HepG2 (cell line): ENCODE results near the gene MAN1B1. TPM values are rescaled to one million over a fixed set of nuclear protein-coding genes. Genes with fewer than 3 reads are reported as not detected.

Experiments
- FOXK1 ChIP-seq: sonication (generic); formaldehyde crosslinking; IDR thresholded peaks from 2 replicates; pipeline ENCODE4 v1.4.0; 2020; ENCODE audit warnings: low read depth, missing genetic modification reagents, borderline replicate concordance
- SIX1 ChIP-seq: sonication (generic); formaldehyde crosslinking; IDR thresholded peaks from 2 replicates; pipeline ENCODE4 v1.4.0; 2020; ENCODE audit warnings: missing genetic modification reagents, borderline replicate concordance
- TOPORS ChIP-seq: sonication (generic); formaldehyde crosslinking; IDR thresholded peaks from 2 replicates; pipeline ENCODE4 v1.8.0; 2023; ENCODE audit warnings: mild to moderate bottlenecking, missing genetic modification reagents
- ZMAT3 ChIP-seq: sonication (generic); formaldehyde crosslinking; conservative IDR thresholded peaks from 2 replicates; pipeline ENCODE4 v1.7.0; 2021; ENCODE audit warnings: missing genetic modification reagents
- ZNF235 ChIP-seq: sonication (generic); formaldehyde crosslinking; IDR thresholded peaks from 2 replicates; pipeline ENCODE4 v1.8.1; 2023; ENCODE audit warnings: mild to moderate bottlenecking, missing genetic modification reagents, borderline replicate concordance
- ZNF3 ChIP-seq: IDR thresholded peaks from 2 replicates; pipeline ENCODE4 v1.7.0; 2017; ENCODE audit warnings: inconsistent platforms
- ZNF496 ChIP-seq: sonication (generic); formaldehyde crosslinking; IDR thresholded peaks from 2 replicates; pipeline ENCODE4 v1.8.1; 2023; ENCODE audit warnings: mild to moderate bottlenecking, moderate library complexity, missing genetic modification reagents; ENCODE audit not compliant: insufficient replicate concordance
- ZNF547 ChIP-seq: sonication (generic); formaldehyde crosslinking; IDR thresholded peaks from 2 replicates; pipeline ENCODE4 v1.5.1; 2020; ENCODE audit warnings: mild to moderate bottlenecking, missing genetic modification reagents
- ZNF761 ChIP-seq: sonication (generic); formaldehyde crosslinking; conservative IDR thresholded peaks from 2 replicates; pipeline ENCODE4 v1.4.0; 2020; ENCODE audit warnings: mild to moderate bottlenecking, missing genetic modification reagents
- polyA plus RNA-seq, 8 experiments: library from polyadenylated mRNA; depleted of rRNA in 3 of 8; stranded (reverse) in 7 of 8; unstranded in 1 of 8; fragments of >200 nt; fragmentation: Illumina TruSeq in 4 of 8; extraction: Trizol in 4 of 8; gene quantifications; 2 replicates each; pipeline versions ENCODE4 v1.2.1 to v1.2.3, GENCODE V29; 2011 to 2016; ENCODE audit warnings: low read depth in 4 of 8, missing spikeins in 1 of 8, mixed read lengths in 1 of 8; ENCODE audit not compliant: insufficient read depth in 1 of 8
- total RNA-seq, 5 experiments: library from RNA; depleted of rRNA; stranded (reverse); fragments of >200 nt; fragmentation: Illumina TruSeq; extraction: Trizol; gene quantifications; 2 replicates each; pipeline ENCODE4 v1.2.3, GENCODE V29; 2016; ENCODE audit warnings: low read depth in 1 of 5
- TF ChIP-seq, protein P1 (sequence below): IDR thresholded peaks from 2 replicates; pipeline ENCODE4 v1.6.1; 2016; ENCODE audit warnings: mild to moderate bottlenecking
- TF ChIP-seq, protein P2 (sequence below): IDR thresholded peaks from 2 replicates; pipeline ENCODE4 v1.6.1; 2016; ENCODE audit warnings: missing biosample characterization, missing genetic modification reagents, low read depth
- TF ChIP-seq, protein P3 (sequence below): sonication (generic); formaldehyde crosslinking; IDR thresholded peaks from 2 replicates; pipeline ENCODE4 v1.4.0; 2020; ENCODE audit warnings: mild to moderate bottlenecking, missing genetic modification reagents
- TF ChIP-seq, protein P4 (sequence below): sonication (generic); formaldehyde crosslinking; IDR thresholded peaks from 2 replicates; pipeline ENCODE4 v1.4.0; 2020; ENCODE audit warnings: missing genetic modification reagents
- TF ChIP-seq, protein P5 (sequence below): sonication (generic); formaldehyde crosslinking; IDR thresholded peaks from 2 replicates; pipeline ENCODE4 v1.8.1; 2023; ENCODE audit warnings: mild to moderate bottlenecking, missing genetic modification reagents, borderline replicate concordance
- TF ChIP-seq, protein P6 (sequence below): IDR thresholded peaks from 2 replicates; pipeline ENCODE4 v1.6.1; 2018; ENCODE audit warnings: missing genetic modification reagents, mild to moderate bottlenecking, missing compliant biosample characterization
- TF ChIP-seq, protein P7 (sequence below): sonication (generic); formaldehyde crosslinking; IDR thresholded peaks from 2 replicates; pipeline ENCODE4 v1.4.0; 2020; ENCODE audit warnings: missing genetic modification reagents, borderline replicate concordance
- TF ChIP-seq, protein P8 (sequence below): sonication (generic); formaldehyde crosslinking; IDR thresholded peaks from 2 replicates; pipeline ENCODE4 v1.5.1; 2020; ENCODE audit warnings: missing genetic modification reagents, mild to moderate bottlenecking, borderline replicate concordance

The MAN1B1 gene
- total and polyA plus RNA-seq, 2 of the 13 experiments (the other 11 are each of a cell fraction or from before 2014, with no cell fraction given) = 48.9 to 59.5 TPM

DNA sequence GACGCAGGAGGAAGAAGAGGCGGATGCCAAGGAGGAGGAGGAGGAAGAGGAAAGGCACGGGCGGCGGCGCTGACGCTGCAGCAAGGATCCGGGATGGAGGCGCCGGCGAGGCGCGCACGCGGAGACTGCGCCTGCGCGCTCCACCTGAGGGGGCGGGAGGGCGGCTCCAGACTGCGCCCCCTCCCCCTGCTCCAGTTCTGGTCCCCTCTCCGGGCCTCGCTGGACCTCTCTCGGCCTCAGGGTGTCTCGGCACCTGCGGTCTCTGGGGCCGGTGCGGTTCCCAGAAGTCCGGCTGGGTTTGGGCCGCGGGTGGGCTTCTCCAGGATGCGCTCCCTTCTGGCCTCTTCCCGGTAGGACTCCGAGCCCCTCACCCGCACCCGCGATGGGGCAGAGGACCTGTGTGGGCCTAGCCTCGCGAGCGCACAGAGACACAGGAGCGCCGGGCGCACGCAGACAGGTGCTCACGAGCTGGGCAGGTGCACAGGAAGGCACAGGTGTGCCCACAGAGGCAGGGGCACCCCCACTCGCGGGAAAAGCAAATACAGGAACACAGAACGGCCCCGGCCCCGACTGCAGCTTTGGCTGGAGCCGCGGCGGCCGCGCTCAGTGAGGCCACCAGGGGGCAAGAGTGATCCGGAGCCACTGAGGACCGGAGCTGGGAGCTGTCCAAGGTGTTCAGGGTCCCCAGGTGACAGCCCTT is 40.5 kb upstream of the MAN1B1 start, which contains the start of gene NPDC1 (continued):
- no peak for TF ChIP-seq SIX1 (CRISPR knock-in tag)
- TF ChIP-seq, protein P1, sequence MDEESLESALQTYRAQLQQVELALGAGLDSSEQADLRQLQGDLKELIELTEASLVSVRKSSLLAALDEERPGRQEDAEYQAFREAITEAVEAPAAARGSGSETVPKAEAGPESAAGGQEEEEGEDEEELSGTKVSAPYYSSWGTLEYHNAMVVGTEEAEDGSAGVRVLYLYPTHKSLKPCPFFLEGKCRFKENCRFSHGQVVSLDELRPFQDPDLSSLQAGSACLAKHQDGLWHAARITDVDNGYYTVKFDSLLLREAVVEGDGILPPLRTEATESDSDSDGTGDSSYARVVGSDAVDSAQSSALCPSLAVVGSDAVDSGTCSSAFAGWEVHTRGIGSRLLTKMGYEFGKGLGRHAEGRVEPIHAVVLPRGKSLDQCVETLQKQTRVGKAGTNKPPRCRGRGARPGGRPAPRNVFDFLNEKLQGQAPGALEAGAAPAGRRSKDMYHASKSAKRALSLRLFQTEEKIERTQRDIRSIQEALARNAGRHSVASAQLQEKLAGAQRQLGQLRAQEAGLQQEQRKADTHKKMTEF (CRISPR knock-in tag) = peak; percentile 53
- TF ChIP-seq ZNF3 = no peak
- no peak for TF ChIP-seq ZNF235
- TF ChIP-seq, protein P2, sequence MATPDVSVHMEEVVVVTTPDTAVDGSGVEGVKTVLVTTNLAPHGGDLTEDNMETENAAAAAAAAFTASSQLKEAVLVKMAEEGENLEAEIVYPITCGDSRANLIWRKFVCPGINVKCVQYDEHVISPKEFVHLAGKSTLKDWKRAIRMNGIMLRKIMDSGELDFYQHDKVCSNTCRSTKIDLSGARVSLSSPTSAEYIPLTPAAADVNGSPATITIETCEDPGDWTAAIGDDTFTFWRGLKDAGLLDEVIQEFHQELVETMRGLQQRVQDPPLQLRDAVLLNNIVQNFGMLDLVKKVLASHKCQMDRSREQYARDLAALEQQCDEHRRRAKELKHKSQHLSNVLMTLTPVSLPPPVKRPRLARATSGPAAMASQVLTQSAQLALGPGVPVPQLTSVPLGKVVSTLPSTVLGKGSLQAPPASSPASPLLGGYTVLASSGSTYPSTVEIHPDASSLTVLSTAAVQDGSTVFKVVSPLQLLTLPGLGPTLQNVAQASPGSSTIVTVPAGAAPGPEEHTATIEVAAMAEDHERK (CRISPR knock-in tag) = no peak
- 0 out of 2 replicates have a peak, but pooled peaks have one; percentile 55 for TF ChIP-seq ZMAT3 (CRISPR knock-in tag)
- TF ChIP-seq, protein P3, sequence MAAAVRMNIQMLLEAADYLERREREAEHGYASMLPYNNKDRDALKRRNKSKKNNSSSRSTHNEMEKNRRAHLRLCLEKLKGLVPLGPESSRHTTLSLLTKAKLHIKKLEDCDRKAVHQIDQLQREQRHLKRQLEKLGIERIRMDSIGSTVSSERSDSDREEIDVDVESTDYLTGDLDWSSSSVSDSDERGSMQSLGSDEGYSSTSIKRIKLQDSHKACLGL (CRISPR knock-in tag) = 0 out of 2 replicates have a peak, but pooled peaks have one; percentile 47
- no peak for TF ChIP-seq ZNF761 (CRISPR knock-in tag)
- 0 out of 2 replicates have a peak, but pooled peaks have one; percentile 51 for TF ChIP-seq TOPORS
- TF ChIP-seq, protein P4, sequence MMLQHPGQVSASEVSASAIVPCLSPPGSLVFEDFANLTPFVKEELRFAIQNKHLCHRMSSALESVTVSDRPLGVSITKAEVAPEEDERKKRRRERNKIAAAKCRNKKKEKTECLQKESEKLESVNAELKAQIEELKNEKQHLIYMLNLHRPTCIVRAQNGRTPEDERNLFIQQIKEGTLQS = peak; percentile 49; the same call in 1 of the 2 replicates
- TF ChIP-seq ZNF547 (CRISPR knock-in tag) = no peak; the same call in none of the 2 replicates
- TF ChIP-seq, protein P5, sequence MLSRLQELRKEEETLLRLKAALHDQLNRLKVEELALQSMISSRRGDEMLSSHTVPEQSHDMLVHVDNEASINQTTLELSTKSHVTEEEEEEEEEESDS (CRISPR knock-in tag) = no peak; the same call in 1 of the 2 replicates
- peak; percentile 66; the same call in 1 of the 2 replicates for TF ChIP-seq FOXK1 (CRISPR knock-in tag)
- TF ChIP-seq, protein P6, sequence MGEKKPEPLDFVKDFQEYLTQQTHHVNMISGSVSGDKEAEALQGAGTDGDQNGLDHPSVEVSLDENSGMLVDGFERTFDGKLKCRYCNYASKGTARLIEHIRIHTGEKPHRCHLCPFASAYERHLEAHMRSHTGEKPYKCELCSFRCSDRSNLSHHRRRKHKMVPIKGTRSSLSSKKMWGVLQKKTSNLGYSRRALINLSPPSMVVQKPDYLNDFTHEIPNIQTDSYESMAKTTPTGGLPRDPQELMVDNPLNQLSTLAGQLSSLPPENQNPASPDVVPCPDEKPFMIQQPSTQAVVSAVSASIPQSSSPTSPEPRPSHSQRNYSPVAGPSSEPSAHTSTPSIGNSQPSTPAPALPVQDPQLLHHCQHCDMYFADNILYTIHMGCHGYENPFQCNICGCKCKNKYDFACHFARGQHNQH (CRISPR knock-in tag) = no peak
- TF ChIP-seq, protein P7, sequence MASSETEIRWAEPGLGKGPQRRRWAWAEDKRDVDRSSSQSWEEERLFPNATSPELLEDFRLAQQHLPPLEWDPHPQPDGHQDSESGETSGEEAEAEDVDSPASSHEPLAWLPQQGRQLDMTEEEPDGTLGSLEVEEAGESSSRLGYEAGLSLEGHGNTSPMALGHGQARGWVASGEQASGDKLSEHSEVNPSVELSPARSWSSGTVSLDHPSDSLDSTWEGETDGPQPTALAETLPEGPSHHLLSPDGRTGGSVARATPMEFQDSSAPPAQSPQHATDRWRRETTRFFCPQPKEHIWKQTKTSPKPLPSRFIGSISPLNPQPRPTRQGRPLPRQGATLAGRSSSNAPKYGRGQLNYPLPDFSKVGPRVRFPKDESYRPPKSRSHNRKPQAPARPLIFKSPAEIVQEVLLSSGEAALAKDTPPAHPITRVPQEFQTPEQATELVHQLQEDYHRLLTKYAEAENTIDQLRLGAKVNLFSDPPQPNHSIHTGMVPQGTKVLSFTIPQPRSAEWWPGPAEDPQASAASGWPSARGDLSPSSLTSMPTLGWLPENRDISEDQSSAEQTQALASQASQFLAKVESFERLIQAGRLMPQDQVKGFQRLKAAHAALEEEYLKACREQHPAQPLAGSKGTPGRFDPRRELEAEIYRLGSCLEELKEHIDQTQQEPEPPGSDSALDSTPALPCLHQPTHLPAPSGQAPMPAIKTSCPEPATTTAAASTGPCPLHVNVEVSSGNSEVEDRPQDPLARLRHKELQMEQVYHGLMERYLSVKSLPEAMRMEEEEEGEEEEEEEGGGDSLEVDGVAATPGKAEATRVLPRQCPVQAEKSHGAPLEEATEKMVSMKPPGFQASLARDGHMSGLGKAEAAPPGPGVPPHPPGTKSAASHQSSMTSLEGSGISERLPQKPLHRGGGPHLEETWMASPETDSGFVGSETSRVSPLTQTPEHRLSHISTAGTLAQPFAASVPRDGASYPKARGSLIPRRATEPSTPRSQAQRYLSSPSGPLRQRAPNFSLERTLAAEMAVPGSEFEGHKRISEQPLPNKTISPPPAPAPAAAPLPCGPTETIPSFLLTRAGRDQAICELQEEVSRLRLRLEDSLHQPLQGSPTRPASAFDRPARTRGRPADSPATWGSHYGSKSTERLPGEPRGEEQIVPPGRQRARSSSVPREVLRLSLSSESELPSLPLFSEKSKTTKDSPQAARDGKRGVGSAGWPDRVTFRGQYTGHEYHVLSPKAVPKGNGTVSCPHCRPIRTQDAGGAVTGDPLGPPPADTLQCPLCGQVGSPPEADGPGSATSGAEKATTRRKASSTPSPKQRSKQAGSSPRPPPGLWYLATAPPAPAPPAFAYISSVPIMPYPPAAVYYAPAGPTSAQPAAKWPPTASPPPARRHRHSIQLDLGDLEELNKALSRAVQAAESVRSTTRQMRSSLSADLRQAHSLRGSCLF (CRISPR knock-in tag) = no peak
- TF ChIP-seq, protein P8, sequence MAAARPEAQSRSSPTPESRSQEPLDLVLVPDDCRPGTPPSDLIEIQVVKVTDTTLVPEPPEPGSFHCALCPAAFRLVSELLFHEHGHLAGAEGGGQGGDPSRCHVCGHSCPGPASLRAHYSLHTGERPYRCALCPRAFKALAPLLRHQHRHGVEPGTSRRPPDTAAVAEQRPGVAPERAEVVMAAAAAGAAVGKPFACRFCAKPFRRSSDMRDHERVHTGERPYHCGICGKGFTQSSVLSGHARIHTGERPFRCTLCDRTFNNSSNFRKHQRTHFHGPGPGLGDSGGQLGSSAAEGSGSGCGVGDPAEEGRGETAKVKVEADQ = peak; percentile 21; the same call in 1 of the 2 replicates
- TF ChIP-seq ZNF496 (CRISPR knock-in tag) = no peak
